GM18526 (cell line): ENCODE data around the gene THRA.

ENCODE experiments used
- POLR2A ChIP-seq: IDR thresholded peaks from 3 replicates; pipeline ENCODE4 v1.6.1; 2011; ENCODE audit not compliant: insufficient read length; ENCODE audit errors: extremely low read depth

THRA gene

DNA sequence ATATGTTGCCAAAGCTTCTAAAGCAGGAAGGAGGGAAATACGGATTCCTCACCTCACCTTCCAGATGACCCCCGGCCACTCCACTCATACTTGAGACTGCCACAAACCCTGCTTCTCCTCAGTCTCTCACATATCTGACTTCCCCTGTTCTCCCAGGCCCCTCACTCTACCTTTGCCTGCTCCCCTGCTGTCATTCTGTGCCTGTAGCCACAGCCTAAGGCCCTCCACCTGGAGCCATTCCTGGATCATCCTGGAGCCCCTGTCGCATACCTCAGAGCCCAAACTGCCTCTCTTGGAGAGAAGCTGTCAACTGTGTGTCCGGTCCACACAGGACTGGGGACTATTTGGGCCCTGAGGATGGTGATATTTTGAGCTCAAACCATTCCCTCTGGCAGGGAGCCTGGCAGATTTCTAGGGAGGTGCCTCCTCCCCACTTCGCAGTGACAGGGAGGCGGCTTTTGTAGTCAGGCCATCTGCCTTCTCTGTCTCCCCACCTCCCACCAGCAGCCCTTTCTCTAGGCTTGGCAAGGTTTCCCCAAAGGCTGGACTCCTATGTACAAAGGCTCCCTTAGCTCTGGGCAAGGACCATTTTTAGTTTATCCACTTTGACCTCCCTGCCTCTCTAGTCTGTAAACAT is 6.3 kb upstream of the THRA start:
- no peak for TF ChIP-seq POLR2A

DNA sequence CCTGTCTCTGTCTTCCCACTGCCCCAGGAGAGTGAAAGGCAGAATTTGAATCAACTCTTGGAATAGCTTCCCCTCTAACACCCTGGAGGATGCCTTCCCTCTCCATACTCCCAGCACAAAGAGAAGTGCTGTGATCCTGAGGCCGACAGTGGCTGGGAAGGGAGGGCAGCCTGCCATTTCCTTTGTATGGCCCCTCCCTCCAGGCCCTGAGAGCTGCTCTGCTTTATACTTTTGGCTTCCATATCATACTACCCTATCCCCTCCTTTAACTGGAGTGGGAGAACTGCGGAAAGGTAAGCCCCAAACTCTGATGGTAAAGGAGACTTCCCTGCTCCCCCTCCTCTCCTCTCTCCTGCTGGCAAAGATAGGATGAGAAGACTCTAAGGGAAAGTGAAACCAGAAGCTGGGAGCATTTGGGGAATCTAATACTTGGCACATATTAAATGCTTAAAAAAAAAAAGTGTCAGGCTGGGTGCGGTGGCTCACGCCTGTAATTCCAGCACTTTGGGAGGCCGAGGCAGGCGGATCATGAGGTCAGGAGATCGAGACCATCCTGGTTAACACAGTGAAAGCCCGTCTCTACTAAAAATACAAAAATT is 4.5 kb upstream of the THRA start:
- TF ChIP-seq POLR2A: no peak

DNA sequence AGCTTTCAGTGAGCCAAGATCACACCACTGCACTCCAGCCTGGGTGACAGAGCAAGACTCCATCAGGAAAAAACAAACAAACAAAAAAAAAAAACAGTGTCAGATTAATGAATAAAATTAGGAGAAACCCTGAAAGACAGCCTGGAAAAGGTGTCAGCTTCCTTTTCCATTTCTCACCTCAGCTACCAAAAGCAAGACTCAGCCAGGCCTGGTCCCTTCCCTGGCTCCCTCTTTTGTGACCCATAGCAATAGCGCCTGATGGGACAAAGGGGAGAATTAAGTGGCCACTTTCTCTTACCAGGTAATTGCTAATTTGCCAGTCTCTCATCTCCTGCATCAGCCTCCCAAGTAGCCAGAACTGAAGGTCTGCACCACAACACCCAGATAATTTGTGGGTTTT is 3.9 kb upstream of the THRA start:
- no peak for TF ChIP-seq POLR2A

GRCh38 chr17:40059729-40060475 is 2.9 kb upstream of the THRA start:
- TF ChIP-seq POLR2A: no peak

DNA sequence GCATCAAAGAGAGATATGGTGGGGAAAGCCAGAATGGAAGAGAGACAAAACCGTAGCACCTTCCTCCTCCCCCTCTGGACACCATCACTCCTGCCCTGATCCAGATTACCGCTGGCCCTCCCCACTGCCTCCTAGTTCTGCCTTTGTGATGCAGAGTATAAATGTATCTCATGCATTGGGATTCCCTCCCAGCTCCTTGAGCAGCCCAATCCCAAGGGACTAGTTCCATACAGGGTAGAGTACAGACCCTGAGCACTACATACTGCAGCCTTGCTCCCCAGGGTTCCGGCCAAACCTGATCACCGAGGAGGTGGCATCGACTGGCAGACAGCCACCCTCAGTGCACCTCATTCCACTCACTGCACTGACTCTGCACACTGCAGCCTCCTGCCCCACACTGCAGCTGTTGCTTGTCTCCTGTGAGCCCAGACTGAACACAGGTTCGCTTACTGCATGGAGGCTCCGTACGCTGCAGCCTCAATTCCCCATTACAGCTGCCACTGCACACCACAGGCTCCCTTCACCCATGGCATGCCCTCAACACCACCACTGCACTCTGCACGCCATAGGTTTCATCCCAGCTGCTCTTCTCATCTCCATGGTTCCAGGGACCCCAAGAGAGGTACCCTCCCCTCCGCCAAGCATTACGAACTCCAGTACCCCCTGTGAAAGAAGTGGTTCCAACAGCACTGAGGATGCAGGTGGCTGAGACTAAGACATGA is 1.7 kb upstream of the THRA start:
- TF ChIP-seq POLR2A: no peak

DNA sequence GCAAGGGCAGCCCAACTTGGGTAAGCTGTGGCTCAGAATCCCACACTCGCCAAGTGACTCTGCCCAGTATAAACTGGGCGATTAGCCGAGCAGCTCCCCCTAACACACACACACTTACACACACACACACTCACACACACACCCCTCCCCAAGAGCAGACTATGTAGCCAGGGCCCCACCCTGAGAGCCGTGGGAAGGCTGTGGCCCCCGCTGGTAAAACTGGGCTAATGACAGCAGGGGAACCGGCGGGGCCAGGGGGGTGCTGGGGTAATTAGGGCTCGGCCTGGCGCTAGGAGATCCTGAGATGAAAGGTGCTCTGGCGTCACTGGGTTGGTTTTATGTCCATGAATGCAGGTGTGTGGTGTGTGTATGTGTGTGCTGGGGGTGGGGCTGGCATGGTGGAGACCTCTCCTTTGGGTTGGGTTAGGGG is 1.1 kb upstream of the THRA start:
- no peak for TF ChIP-seq POLR2A

- no peak for TF ChIP-seq POLR2A
Observed at GRCh38 chr17:40063187-40063771, 514 bp downstream of the THRA start.

DNA sequence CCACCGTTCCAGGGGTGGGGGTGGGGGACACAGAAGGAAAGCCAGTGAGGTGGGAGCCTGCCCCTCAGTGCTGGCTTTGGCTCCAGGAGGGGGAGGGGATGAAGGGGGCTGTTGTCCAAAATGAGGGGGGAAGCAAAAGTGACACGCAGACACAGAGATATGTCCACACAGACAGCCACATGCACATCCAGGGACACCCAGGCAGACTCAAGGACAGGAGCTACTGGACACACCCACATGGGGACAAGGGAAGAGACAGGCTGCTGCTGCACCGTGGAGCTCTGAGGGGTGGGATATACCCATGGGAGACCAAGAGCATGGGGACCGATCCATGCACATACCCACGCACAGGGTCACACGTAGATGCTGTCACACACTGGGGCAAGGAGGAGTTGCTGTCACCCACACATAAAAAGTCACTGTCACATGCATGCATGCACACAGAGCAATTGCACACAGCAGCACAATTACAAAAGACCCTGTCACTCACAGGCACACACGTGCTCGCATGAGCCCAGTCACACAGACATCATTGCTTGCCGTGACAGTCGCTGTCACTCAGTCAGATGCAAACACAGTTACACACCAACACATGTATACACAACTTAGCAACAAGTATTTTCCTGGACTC is 1.3 kb downstream of the THRA start:
- TF ChIP-seq POLR2A: no peak

DNA sequence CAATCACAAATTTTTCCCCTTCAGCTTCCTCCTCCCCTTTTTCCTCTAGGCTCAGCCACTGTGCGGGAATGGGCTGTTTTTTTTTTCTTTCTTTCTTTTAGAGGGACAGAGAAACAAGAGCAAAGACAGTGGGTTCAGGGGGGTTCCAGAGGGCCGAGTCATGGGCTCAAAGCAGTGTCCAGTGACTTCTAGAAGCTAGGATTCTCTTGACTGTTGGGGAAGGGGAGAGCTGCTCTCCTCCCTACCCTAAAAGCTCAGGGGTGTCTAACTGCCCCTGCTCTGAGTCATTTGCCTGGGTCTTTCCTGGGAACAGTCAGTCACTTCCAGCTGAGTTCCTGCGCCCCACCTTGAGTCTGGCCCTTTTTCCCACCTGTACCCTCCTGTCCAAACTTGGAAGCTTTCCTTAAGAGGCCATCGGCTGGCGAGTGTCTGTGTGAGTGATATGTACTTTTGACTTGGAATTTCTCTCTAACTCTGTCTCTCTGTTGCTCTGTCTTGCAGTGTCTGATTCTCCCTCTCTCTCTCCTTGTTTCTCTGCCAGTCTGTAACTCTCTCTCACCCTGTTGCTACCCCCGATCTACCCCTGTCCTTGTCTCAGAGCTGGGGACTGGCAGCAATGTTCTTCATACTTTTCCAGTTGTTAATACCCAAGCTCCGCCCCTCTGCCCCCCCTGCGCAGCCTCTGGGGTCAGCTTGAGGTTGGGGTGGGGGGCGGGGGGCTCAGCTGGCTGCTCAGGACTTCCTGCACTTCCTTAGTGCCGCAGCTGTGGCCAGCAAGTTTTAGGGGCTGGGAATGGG is 2.4 kb downstream of the THRA start:
- TF ChIP-seq POLR2A: no peak

DNA sequence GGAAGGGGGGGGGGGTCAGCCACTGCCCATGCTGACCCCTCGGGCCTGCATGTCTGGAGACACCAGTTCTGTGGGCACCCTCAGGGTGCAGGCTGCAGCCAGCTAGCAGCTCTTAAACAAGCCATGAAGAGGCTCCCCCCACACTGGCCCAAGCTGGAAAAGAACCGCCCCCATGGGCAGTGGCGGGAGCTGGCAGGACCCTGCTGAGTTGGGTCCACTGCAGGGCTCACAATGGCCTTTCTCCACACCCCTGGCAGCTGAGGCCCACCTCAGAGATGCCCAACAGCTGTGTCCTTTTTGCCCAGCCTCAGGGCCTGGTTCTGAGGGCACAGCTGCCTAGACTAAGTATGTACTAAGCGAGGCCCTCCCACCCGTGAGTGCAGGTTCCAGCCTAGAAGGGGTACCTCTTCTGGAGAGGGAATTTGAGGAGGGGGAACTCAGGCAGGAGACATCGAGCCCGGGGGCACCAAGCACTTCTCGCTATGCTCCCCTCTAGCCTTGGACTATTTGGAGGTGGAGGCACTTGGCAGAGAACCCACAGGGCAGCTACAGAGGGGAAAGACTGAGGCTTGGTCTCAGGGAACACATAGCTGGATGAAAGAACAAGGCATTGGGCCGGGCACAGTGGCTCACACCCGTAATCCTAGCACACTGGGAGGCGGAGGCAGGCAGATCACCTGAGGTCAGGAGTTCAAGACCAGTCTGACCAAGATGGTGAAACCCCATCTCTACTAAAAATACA is 3.2 kb downstream of the THRA start:
- no peak for TF ChIP-seq POLR2A

DNA sequence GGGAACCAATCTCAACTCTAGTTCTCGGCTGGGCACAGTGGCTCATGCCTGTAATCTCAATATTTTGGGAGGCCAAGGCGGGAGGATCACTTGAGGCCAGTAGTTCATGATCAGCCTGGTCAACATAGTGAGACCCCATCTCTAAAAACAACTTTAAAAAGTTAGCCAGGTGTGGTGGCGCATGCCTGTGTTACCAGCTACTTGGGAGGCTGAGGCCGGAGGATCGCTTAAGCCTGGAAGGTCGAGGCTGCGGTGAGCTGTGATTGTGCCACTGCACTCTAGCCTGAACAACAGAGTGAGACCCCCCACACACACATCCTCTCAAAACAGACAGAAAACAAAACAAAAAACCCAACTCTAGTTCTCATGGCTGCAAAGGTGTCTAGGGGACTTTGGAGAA is 4.9 kb downstream of the THRA start:
- TF ChIP-seq POLR2A: no peak

- no peak for TF ChIP-seq POLR2A
Observed at GRCh38 chr17:40068129-40068581, 5.4 kb downstream of the THRA start.

GRCh38 chr17:40068584-40068916 is 5.8 kb downstream of the THRA start:
- TF ChIP-seq POLR2A: no peak
